Right lobe of liver (tissue), 6 donors: ENCODE measurements around the gene KCNQ1. TPM values are rescaled to one million over a fixed set of nuclear protein-coding genes. Genes with fewer than 3 reads are reported as not detected.

Experiments
- ATAC-seq, 4 donors: fragments of 200-7000 bp; cut with Tn5 transposase; one replicate each; pipeline ENCODE4 v1.9.1; 2020; ENCODE audit warnings: mild to moderate bottlenecking in 4 of 4, moderate library complexity in 4 of 4
- DNase-seq, 3 donors: peaks; one replicate each; pipeline ENCODE4 v3.0.0-alpha.2; 2020
- H3K27ac ChIP-seq, 3 donors: fragments of 200-600 bp; one replicate each; pipeline ENCODE4 v1.8.0; 2022
- H3K27me3 ChIP-seq, 2 donors: fragments of 200-600 bp; one replicate each; pipeline ENCODE4 v1.8.0; 2022
- H3K36me3 ChIP-seq, 4 donors: fragments of 200-600 bp; sonication (generic) in 1 of 4; one replicate each; pipeline versions ENCODE4 v1.5.1 to v1.8.0; 2017 to 2022; ENCODE audit warnings: control low read depth in 1 of 4
- H3K4me1 ChIP-seq, 4 donors: fragments of 200-600 bp; sonication (generic) in 1 of 4; one replicate each; pipeline versions ENCODE4 v1.5.1 to v1.8.0; 2017 to 2022; ENCODE audit warnings: control low read depth in 1 of 4
- H3K4me3 ChIP-seq, 3 donors: fragments of 200-600 bp; one replicate each; pipeline ENCODE4 v1.8.0; 2022
- H3K9me3 ChIP-seq, 4 donors: fragments of 200-600 bp; sonication (generic) in 1 of 4; one replicate each; pipeline versions ENCODE4 v1.5.1 to v1.8.0; 2017 to 2022; ENCODE audit warnings: control low read depth in 1 of 4
- CTCF ChIP-seq, 4 donors: fragments of 200-600 bp in 3 of 4; fragments of 450-650 bp in 1 of 4; IDR thresholded peaks; one replicate each; pipeline versions ENCODE4 v1.5.1 to v1.8.0; 2016 to 2022; ENCODE audit warnings: antibody characterized with exemption in 4 of 4, mild to moderate bottlenecking in 2 of 4
- POLR2A ChIP-seq: fragments of 450-650 bp; IDR thresholded peaks from one replicate; pipeline ENCODE4 v1.6.1; 2017; ENCODE audit warnings: antibody characterized with exemption, mild to moderate bottlenecking
- WGBS: methylation state at CpG from one replicate; pipeline ENCODE4 v1.1.6; 2018; ENCODE audit warnings: low coverage, low lambda C conversion rate; ENCODE audit not compliant: insufficient coverage; ENCODE audit errors: missing lambda C conversion rate; 5-methylcytosine and 5-hydroxymethylcytosine counted together
- intact Hi-C, 2 donors: fragments of 100-400 bp; cut with DNase I; formaldehyde crosslinking; loops; one replicate each; pipeline versions ENCODE4 v1.11.2 to v1.14.1; 2022
- total RNA-seq, 6 experiments: library from RNA; depleted of rRNA in 2 of 6; stranded (reverse); fragments of >200 nt in 2 of 6; fragmentation: NEBNext Ultra II Directional in 3 of 6; extraction: Animal tissue kit (Norgen Biotek cat#: 25700) in 3 of 6; gene quantifications; one replicate each; pipeline versions ENCODE4 v1.1.0 to v1.2.4, GENCODE V29; 2016 to 2023
- donor health status: DM: no; HTN: yes; CAD: no.
- donor health status: DM: no; HTN: no; CAD: no.
- donor health status: DM: no; HTN: no; CAD: no.
- donor health status: DM: no; HTN: yes; CAD: no.
- donor health status: DM: no; HTN: yes; CAD: no.

Gene KCNQ1
- total RNA-seq, 6 experiments from 2014 or later: 0.61 to 2.4 (median 1.8) TPM

- no peaks in the 10 kb centered on the region for H3K4me1 ChIP-seq
- H3K4me3 ChIP-seq: no peak overlapping the region
- no peak overlapping the region for H3K27ac ChIP-seq
- no peaks in the 10 kb centered on the region for H3K27me3 ChIP-seq
- TF ChIP-seq CTCF (IDR thresholded peaks at IDR 0.05): no peak
- TF ChIP-seq POLR2A: no peak
- H3K36me3 ChIP-seq: no peaks in the 10 kb centered on the region
- intact Hi-C loops: no loop called here
- no peaks in the 10 kb centered on the region for H3K9me3 ChIP-seq
- no peak for ATAC-seq
- no peak for DNase-seq
- WGBS: 96% methylated on average over 2 of the region's 4 CpGs
Observed at GRCh38 chr11:2584434-2584811, 139.6 kb downstream of the KCNQ1 start.

- WGBS: 60% methylated on average over 1 of the region's 18 CpGs
- intact Hi-C loops: no loop called here
Observed at GRCh38 chr11:2584812-2585565, 140.2 kb downstream of the KCNQ1 start.

GRCh38 chr11:2585566-2586086 lies 140.8 kb downstream of the KCNQ1 start:
- WGBS: no CpG with 5 or more reads among the region's 6 CpGs
- Histone ChIP-seq H3K27ac (no peak overlapping the region), H3K36me3 (no peaks in the 10 kb centered on the region), H3K27me3 (no peaks in the 10 kb centered on the region), H3K9me3 (no peaks in the 10 kb centered on the region), H3K4me1 (no peaks in the 10 kb centered on the region), H3K4me3 (no peak overlapping the region)
- ATAC-seq (no peak), DNase-seq (peak in 1 of 3 donors; percentile 33)
- intact Hi-C loops: no loop called here
- no peak for TF ChIP-seq POLR2A
- TF ChIP-seq CTCF (IDR thresholded peaks at IDR 0.05): no peak

More at GRCh38 chr11:2584812-2585565, 140.2 kb downstream of the KCNQ1 start:
- TF ChIP-seq CTCF (IDR thresholded peaks at IDR 0.05) (no peak), POLR2A (no peak)
- Histone ChIP-seq H3K27me3 (no peaks in the 10 kb centered on the region), H3K9me3 (no peaks in the 10 kb centered on the region), H3K4me1 (no peaks in the 10 kb centered on the region), H3K27ac (no peak overlapping the region), H3K36me3 (no peaks in the 10 kb centered on the region), H3K4me3 (no peak overlapping the region)
- no peak for ATAC-seq
- DNase-seq: peak in 1 of 3 donors; percentile 40

- Histone ChIP-seq H3K9me3 (no peaks in the 10 kb centered on the region), H3K36me3 (no peaks in the 10 kb centered on the region), H3K4me3 (no peak overlapping the region), H3K27ac (no peak overlapping the region), H3K4me1 (no peaks in the 10 kb centered on the region), H3K27me3 (no peaks in the 10 kb centered on the region)
- WGBS: 60% methylated on average over 1 of the region's 18 CpGs
- DNase-seq (peak in 2 of 3 donors; percentile 41 to 45), ATAC-seq (no peak)
- TF ChIP-seq POLR2A: no peak
- no peak for TF ChIP-seq CTCF (IDR thresholded peaks at IDR 0.05)
- intact Hi-C loops: no loop called here
Observed at GRCh38 chr11:2586087-2586792, 141.4 kb downstream of the KCNQ1 start.
